Ovary (tissue), 3 donors: ENCODE data around the gene COL8A1.

ENCODE experiments used
- EP300 ChIP-seq: sonication (generic); formaldehyde crosslinking; IDR thresholded peaks from one replicate; pipeline ENCODE4 v1.6.1; 2017; ENCODE audit warnings: antibody characterized with exemption
- POLR2A ChIP-seq: fragments of 450-650 bp; IDR thresholded peaks from one replicate; pipeline ENCODE4 v1.6.1; 2017; ENCODE audit warnings: antibody characterized with exemption, mild to moderate bottlenecking, moderate library complexity
- TF ChIP-seq, protein P1 (sequence below), 3 donors: fragments of 450-650 bp in 2 of 3; fragments of 200-600 bp in 1 of 3; IDR thresholded peaks; one replicate each; pipeline versions ENCODE4 v1.5.1 to v1.8.0; 2016 to 2022; ENCODE audit warnings: antibody characterized with exemption in 3 of 3, mild to moderate bottlenecking in 1 of 3
- donor health status: DM: no; HTN: no; CAD: no.

DNA sequence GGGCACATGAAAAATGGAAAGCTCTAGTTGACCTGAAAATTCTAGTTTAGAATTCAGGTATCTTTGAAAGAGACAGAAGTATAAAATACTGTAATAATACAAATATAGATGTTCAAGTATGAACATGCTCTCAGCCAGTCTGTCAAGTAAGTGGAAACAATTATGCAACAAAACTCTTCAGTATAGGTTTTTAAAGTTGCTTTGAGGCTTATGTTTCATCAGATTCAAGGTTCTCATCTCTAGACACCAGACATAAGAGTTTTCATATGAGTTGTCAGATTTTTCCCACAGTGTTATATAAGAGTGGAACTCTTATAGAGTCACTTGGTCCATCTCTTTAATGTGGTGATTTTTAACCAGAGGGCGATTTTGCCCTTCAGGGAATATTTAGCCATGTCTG is 201.2 kb downstream of the COL8A1 start:
- TF ChIP-seq, protein P1, sequence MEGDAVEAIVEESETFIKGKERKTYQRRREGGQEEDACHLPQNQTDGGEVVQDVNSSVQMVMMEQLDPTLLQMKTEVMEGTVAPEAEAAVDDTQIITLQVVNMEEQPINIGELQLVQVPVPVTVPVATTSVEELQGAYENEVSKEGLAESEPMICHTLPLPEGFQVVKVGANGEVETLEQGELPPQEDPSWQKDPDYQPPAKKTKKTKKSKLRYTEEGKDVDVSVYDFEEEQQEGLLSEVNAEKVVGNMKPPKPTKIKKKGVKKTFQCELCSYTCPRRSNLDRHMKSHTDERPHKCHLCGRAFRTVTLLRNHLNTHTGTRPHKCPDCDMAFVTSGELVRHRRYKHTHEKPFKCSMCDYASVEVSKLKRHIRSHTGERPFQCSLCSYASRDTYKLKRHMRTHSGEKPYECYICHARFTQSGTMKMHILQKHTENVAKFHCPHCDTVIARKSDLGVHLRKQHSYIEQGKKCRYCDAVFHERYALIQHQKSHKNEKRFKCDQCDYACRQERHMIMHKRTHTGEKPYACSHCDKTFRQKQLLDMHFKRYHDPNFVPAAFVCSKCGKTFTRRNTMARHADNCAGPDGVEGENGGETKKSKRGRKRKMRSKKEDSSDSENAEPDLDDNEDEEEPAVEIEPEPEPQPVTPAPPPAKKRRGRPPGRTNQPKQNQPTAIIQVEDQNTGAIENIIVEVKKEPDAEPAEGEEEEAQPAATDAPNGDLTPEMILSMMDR (IDR thresholded peaks at IDR 0.05), result no peak
- TF ChIP-seq POLR2A (no peak), EP300 (no peak)
